ENCODE measurements around the gene ZMYND11. TPM values are rescaled to one million over a fixed set of nuclear protein-coding genes. Genes with fewer than 3 reads are reported as not detected.

The ZMYND11 gene
- total RNA-seq, 2 donors from 2014 or later, result 14.2 to 23.4 TPM

DNA sequence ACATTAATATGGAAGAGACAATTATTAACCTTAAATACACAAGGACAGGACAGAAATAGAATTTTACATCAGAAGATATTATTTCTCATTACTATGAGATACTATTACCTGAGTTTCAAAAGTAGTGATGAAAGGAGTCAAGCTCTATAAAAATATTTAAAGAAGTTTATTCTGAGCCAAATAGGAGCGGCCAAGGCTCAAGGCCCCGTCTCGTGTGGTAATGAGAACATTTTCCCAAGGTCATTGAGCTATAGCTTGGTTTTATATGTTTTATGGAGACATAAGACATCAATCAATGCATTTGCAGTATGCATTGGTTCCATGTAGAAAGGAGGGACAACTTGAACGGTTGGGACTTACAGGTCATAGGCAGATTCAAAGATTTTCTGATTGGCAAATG lies 29.4 kb upstream of the ZMYND11 start:
- H3K4me3 Mint-ChIP-seq, result no peak overlapping the region
- H3K27ac Mint-ChIP-seq, result peak overlapping the region; percentile 86
- H3K27me3 Mint-ChIP-seq, result peaks cover 6% of the 10 kb centered on the region
- ATAC-seq (replicated peaks), result no peak
- H3K4me1 Mint-ChIP-seq, result peaks cover 8% of the 10 kb centered on the region
- no peaks in the 10 kb centered on the region for H3K36me3 Mint-ChIP-seq (ENCODE audit: low read depth)
- no peaks in the 10 kb centered on the region for H3K9me3 Mint-ChIP-seq

DNA sequence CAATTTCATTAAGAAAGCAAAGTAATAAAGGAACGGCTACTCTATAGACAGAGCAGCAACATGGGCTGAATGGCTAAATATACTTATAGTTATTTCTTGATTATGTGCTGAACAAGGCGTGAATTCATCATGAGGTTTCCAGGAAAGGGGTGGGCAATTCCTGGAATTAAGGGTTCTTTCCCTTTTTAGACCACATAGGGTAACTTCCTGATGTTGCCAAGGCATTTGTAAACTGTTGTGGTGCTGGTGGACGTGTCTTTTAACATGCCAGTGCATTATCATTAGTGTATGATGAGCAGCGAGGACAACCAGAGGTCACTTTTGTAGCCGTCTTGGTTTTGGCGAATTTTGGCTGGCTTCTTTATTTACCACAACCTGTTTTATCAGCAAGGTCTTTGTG lies 28.5 kb upstream of the ZMYND11 start:
- H3K4me1 Mint-ChIP-seq, result peaks cover 8% of the 10 kb centered on the region
- H3K27me3 Mint-ChIP-seq, result peaks cover 7% of the 10 kb centered on the region
- H3K27ac Mint-ChIP-seq, result peak overlapping the region; percentile 86
- no peaks in the 10 kb centered on the region for H3K9me3 Mint-ChIP-seq
- no peaks in the 10 kb centered on the region for H3K36me3 Mint-ChIP-seq (ENCODE audit: low read depth)
- H3K4me3 Mint-ChIP-seq, result peak overlapping the region; percentile 40
- ATAC-seq (replicated peaks), result peak; percentile 89

DNA sequence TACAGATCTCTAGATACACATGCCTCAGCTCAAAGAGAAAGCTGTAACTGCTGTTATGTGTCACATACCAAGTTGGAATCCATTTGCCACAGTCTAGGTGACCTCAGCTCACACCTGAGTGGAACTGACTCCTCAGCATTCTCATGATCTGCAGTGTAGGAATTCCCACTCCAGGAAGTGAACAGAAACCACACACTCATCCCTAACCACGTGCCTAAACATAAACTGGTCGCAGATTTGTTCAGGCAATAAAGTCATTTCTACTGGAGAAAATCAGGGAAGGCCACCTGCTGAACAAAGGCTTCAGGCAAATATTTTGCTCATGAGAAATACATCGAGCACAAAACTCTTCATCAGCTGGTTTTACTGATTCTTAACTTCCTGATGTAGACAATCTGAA lies 23.0 kb upstream of the ZMYND11 start:
- H3K27me3 Mint-ChIP-seq, result peaks cover 12% of the 10 kb centered on the region
- H3K4me3 Mint-ChIP-seq, result no peak overlapping the region
- H3K36me3 Mint-ChIP-seq (ENCODE audit: low read depth), result no peaks in the 10 kb centered on the region
- no peak for ATAC-seq (replicated peaks)
- no peak overlapping the region for H3K27ac Mint-ChIP-seq
- H3K4me1 Mint-ChIP-seq, result no peaks in the 10 kb centered on the region
- peaks cover 4% of the 10 kb centered on the region for H3K9me3 Mint-ChIP-seq

DNA sequence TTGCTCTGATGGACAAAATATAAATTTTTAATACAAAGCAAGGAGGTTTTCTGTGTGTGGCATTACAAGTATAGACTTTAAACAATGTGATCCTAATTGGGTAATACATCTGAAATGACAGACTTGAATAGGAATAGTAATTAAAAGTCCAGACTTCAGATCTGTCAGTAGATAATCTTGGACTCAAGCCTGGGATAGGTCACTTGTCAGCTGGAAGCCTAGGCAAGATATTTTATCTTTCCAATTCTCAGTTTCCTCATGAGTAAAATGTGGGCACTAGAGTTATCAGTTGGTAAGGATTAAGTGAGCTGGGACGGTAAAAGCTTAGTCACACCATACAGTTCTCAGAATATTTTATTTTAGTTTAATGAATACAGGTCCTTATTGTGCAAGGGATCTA lies 10.4 kb upstream of the ZMYND11 start:
- ATAC-seq (replicated peaks), result no peak
- H3K4me1 Mint-ChIP-seq, result peaks cover 5% of the 10 kb centered on the region
- no peak overlapping the region for H3K27ac Mint-ChIP-seq
- peaks cover 21% of the 10 kb centered on the region for H3K27me3 Mint-ChIP-seq
- H3K4me3 Mint-ChIP-seq, result no peak overlapping the region
- peaks cover 6% of the 10 kb centered on the region for H3K9me3 Mint-ChIP-seq
- no peaks in the 10 kb centered on the region for H3K36me3 Mint-ChIP-seq (ENCODE audit: low read depth)

DNA sequence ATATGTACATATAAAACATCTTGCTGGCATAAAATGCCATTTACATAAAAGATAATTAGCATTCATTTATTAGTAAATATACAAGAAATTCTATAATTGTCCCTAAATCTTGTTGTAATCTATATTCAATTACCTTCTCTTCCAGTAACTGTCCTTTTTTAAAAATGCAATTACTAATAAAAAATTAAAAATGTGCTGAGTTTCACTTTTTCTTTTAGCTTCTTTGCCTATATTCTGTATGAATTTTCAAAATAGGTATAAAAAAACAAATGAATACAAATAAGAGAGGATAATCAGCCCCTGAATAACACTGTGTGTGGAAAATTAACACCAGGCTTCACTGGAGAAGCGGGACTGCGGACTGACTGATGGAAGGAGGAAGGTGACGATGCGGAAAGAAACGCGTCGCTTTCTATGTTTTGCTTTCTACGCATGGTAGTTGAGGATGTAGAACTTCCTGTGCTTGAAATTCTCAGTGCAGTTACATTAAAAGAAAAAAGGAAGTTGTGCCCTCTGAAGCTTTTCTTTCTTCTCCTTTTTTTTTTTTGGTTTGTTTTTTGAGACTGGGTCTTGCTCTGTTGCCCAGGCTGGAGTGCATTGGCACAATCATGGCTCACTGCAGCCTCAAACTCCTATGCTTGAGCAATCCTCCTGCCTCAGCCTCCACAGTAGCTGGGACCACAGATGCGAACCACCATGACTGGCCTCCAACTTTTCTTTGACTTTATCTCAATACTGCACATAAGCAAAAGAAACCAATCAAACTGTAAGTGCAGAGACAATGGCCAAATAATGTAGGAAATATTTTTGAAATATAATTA lies 7.4 kb upstream of the ZMYND11 start:
- H3K27me3 Mint-ChIP-seq, result peaks cover 7% of the 10 kb centered on the region
- H3K9me3 Mint-ChIP-seq, result no peaks in the 10 kb centered on the region
- H3K4me1 Mint-ChIP-seq, result peaks cover 6% of the 10 kb centered on the region
- H3K36me3 Mint-ChIP-seq (ENCODE audit: low read depth), result no peaks in the 10 kb centered on the region
- H3K27ac Mint-ChIP-seq, result peak overlapping the region; percentile 69
- peak overlapping the region; percentile 76 for H3K4me3 Mint-ChIP-seq
- ATAC-seq (replicated peaks), result peak; percentile 68

DNA sequence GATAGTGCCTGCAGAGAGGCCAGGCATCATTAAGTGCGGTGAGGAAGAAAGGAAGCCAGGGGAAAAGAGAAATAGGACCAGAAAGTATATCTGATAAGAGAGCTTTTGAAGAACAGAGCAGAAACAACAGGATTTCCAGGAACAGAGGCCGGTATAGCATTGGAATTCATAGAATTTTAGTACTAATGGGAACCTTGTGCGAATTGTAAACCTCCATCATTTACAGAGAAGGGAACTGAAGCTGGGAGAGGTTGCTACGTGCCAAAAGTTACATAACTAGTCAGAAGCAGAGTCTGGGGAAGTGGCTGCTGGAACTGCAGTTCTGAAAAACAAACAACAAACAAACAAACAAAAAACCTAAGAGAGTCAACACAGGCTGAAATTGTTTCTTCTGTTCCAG lies 5.4 kb upstream of the ZMYND11 start:
- peaks cover 6% of the 10 kb centered on the region for H3K4me1 Mint-ChIP-seq
- H3K36me3 Mint-ChIP-seq (ENCODE audit: low read depth), result no peaks in the 10 kb centered on the region
- H3K27ac Mint-ChIP-seq, result peak overlapping the region; percentile 65
- no peaks in the 10 kb centered on the region for H3K27me3 Mint-ChIP-seq
- H3K9me3 Mint-ChIP-seq, result no peaks in the 10 kb centered on the region
- H3K4me3 Mint-ChIP-seq, result no peak overlapping the region
- no peak for ATAC-seq (replicated peaks)

DNA sequence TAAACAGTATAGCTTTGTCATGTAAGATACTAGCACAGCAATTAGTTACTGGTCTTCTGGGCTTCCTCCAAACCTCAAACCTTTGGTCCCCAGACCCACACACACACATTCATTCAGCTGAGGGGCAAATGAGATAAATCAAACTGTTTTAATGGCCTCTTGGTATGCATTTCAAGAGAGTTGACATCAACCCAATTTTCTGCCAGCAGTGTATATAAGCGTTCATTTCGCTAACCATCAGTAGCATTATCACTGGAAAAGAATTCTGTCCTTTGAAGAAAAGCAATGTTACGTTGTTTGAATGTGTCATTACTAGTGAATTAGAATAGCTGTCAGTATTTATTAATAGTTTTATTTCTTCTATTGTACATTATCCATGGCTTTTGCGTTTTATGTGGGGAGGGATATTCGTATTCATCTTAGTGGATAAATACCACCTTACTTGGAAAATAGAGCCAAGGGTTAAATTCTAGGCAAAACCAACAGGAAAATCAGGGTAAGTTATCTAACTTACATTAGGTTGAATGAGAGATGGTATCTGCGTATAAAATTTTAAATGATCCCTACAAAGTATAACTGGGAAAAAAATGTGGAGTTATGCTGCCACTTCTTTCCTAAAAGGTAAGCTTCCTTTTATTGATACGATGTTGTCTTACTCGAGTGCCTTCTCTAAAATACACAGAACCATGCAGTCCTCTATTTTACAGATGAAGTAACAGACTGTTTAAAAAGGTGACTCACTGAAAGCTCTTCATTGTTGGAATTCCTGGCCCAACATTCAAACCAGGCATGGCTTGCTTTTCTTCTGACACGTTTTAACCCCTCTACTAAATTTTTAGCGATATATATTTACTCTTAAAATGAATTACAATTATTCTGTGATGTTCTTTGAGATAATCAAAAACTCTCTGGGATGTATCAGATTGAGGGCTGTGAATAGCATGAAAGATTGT lies 2.0 kb upstream of the ZMYND11 start:
- H3K27ac Mint-ChIP-seq, result no peak overlapping the region
- peaks cover 15% of the 10 kb centered on the region for H3K4me1 Mint-ChIP-seq
- no peaks in the 10 kb centered on the region for H3K27me3 Mint-ChIP-seq
- no peaks in the 10 kb centered on the region for H3K36me3 Mint-ChIP-seq (ENCODE audit: low read depth)
- H3K9me3 Mint-ChIP-seq, result no peaks in the 10 kb centered on the region
- H3K4me3 Mint-ChIP-seq, result peak overlapping the region; percentile 80
- ATAC-seq (replicated peaks), result no peak

DNA sequence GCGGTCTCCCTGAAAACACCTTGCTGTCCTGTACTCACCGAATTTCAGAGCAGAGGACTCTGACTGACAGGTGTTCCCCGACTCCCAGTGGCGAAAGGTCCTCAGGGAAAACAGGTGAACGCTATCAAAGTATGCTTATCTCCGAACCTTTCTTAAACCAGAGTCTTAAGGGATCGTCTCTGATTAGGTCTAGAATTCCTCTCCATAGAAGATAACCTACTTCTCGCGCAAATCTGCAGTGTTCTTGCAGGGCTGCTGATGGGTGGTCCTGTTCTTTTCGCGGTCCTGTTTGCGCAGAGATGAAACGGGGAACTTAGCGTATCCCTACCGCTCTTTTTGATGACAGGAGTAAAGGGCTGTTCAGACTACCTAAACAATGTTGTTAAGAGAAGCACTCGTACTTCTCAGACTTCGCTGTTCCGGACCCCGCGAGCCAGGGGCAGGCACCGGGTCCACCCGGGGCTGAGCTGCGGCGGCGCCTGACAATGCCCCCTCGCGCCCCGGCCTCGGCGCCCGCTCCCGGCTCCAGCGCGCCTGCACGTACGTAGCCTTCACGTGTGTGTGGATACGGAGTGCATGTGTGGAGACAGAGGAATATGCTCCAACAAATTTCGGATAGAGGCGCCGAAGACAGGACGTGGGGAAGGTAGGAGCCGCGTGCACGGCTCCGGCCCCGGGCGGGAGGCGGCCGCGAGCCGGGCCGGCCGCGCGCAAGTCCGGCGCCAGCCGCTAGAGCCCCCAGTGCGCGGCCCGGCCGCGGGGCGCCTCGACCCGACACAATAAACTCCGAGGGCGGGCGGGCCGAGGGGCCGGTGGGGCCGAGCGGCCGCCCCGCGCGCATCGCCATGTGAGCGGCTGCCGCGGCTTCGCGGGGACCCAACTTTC lies 766 bp upstream of the ZMYND11 start:
- Mint-ChIP-seq H3K36me3 (ENCODE audit: low read depth) (no peaks in the 10 kb centered on the region), H3K27ac (peak overlapping the region; percentile 82), H3K4me3 (peak overlapping the region; percentile 80), H3K27me3 (no peaks in the 10 kb centered on the region), H3K9me3 (no peaks in the 10 kb centered on the region), H3K4me1 (peaks cover 14% of the 10 kb centered on the region)
- peak; percentile 33 for ATAC-seq (replicated peaks)

DNA sequence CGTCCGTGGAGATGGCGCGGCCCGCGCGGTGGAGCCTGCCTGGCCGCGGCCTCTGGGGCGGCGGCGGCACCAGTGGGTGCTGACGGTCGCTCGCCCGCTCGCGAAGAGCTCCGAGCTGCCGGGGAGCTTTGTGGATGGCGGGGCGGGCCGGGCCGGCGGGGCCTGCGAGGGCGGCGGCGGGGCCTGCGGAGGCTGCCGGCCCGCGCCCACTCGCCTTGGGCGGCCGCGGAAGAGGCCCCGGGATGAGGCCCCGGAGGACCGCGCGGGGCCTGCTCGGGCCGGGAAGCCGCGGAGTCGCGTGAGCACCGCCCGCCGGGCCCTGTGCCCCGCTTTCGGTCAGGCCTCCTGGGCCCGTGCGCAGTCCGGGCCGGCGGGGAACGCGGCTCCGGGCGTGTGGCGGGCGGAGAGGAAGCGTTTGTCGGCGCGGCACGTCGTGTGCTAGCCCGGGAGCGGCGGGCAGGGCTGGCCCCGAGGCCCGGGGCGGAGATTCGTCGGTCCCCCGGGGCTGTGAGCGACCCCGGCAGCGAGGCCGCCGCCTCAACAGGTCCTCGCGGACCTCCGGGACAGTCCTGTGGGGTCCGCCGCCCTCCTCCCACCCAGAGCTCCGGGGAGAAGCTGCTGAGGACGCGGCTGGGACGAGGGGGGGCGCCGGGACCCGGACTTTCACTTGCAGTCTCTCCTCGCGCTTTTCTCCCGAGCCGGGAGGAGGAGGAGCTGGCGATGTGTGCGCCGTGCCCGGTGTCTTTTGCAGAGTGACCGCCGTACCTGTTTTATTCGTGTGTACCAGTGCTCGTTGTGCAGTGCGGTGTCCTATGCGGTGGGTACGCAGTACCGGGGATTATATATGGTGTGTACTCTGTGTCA lies 578 bp downstream of the ZMYND11 start:
- Mint-ChIP-seq H3K4me1 (peaks cover 15% of the 10 kb centered on the region), H3K27me3 (no peaks in the 10 kb centered on the region), H3K27ac (peak overlapping the region; percentile 66), H3K4me3 (peak overlapping the region; percentile 79), H3K36me3 (ENCODE audit: low read depth) (no peaks in the 10 kb centered on the region), H3K9me3 (no peaks in the 10 kb centered on the region)
- ATAC-seq (replicated peaks), result peak; percentile 48

DNA sequence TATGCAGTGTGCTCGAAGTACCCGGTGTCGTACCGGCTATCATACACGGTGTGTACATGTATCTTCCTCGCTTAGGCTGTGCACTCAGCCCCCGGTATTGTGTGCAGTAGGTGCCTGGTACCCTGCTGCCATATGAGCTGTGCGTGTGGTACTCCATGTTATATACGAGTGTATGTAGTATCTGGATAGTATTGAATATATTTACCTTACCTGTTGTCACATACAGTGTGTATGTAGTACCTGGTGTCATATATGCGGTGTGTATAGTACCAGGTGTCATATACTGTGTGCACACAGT lies 1.2 kb downstream of the ZMYND11 start:
- ATAC-seq (replicated peaks), result peak; percentile 2
- no peaks in the 10 kb centered on the region for H3K36me3 Mint-ChIP-seq (ENCODE audit: low read depth)
- H3K27ac Mint-ChIP-seq, result peak overlapping the region; percentile 66
- no peaks in the 10 kb centered on the region for H3K27me3 Mint-ChIP-seq
- H3K9me3 Mint-ChIP-seq, result no peaks in the 10 kb centered on the region
- H3K4me3 Mint-ChIP-seq, result peak overlapping the region; percentile 79
- peaks cover 19% of the 10 kb centered on the region for H3K4me1 Mint-ChIP-seq

DNA sequence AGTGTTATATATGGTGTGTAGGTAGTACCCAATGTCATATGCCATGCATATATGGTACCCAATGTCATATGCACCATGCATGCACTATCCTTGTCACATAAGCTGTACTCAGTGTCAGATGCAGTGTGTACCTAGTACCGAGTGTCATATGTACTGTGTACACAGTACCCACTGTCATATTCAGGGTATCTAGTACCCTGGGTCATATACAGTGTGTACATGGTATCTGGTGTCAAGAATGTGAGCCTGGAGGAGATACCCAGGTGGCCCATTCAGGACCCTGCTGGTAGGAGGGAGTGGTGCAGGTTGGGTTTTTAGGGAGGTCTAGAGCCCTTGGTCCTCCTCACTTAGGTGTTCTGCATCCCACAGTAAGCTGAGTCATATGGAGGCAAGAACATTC lies 1.8 kb downstream of the ZMYND11 start:
- H3K4me3 Mint-ChIP-seq, result peak overlapping the region; percentile 79
- H3K36me3 Mint-ChIP-seq (ENCODE audit: low read depth), result no peaks in the 10 kb centered on the region
- ATAC-seq (replicated peaks), result peak; percentile 39
- H3K9me3 Mint-ChIP-seq, result no peaks in the 10 kb centered on the region
- peak overlapping the region; percentile 35 for H3K27ac Mint-ChIP-seq
- no peaks in the 10 kb centered on the region for H3K27me3 Mint-ChIP-seq
- H3K4me1 Mint-ChIP-seq, result peaks cover 19% of the 10 kb centered on the region

DNA sequence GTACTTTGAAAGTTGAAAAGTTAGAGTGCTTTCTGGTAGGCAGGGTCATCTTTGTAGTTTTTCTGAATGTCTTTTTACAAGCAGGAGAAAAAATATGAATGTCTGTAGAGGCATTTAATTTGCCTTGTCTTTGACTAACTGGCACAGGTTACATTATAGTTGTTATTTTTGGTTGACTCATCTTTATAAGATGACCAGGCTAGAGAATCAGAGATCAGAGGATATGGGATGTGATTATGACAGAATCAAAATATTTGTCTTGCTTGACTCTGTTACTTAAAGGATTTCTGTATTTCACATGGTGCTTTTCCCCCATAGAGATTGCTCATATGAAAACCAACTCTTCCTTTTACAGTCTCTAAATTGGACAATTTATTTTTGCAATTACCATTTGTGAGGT lies 2.4 kb downstream of the ZMYND11 start:
- no peak for ATAC-seq (replicated peaks)
- Mint-ChIP-seq H3K9me3 (no peaks in the 10 kb centered on the region), H3K4me3 (peak overlapping the region; percentile 79), H3K27me3 (no peaks in the 10 kb centered on the region), H3K4me1 (peaks cover 21% of the 10 kb centered on the region), H3K36me3 (ENCODE audit: low read depth) (no peaks in the 10 kb centered on the region), H3K27ac (peak overlapping the region; percentile 35)

DNA sequence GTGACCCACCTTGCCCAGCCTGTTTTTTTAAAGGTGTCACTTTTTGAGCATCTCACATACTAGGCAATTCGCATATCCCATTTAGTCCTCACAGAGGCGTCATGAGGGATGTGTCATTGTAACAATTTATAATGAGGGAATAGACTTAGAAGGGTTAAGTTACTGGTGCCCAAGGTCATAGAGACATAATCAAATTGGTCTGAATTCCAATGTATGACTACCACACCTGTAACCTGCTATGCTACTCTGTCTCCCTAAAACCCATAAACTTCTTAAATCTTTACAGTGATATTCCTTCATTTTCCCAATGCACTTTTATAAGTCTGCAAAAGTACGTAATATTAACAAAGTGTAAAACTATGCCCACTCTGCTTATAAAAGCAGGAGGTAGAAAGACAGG lies 7.1 kb downstream of the ZMYND11 start:
- Mint-ChIP-seq H3K36me3 (ENCODE audit: low read depth) (no peaks in the 10 kb centered on the region), H3K27me3 (no peaks in the 10 kb centered on the region), H3K4me1 (peaks cover 40% of the 10 kb centered on the region), H3K9me3 (no peaks in the 10 kb centered on the region), H3K4me3 (no peak overlapping the region), H3K27ac (no peak overlapping the region)
- no peak for ATAC-seq (replicated peaks)
